Activated naive CD8-positive, alpha-beta T cell (primary cell): Measurements from ENCODE around the gene GSK3A.

Experiments
- H3K27ac Mint-ChIP-seq: one replicate; pipeline ENCODE4 v1.8.0; 2021; ENCODE audit warnings: mixed read lengths
- H3K27me3 Mint-ChIP-seq: one replicate; pipeline ENCODE4 v1.8.0; 2021; ENCODE audit warnings: mixed read lengths
- H3K36me3 Mint-ChIP-seq: one replicate; pipeline ENCODE4 v1.8.0; 2021; ENCODE audit warnings: mixed read lengths
- H3K4me1 Mint-ChIP-seq: one replicate; pipeline ENCODE4 v1.8.0; 2021; ENCODE audit warnings: low read depth, mixed read lengths
- H3K4me3 Mint-ChIP-seq: one replicate; pipeline ENCODE4 v1.8.0; 2021; ENCODE audit warnings: mild to moderate bottlenecking, mixed read lengths
- H3K9me3 Mint-ChIP-seq: one replicate; pipeline ENCODE4 v1.8.0; 2021; ENCODE audit warnings: low read depth, mixed read lengths

GSK3A gene

GRCh38 chr19:42217520-42218437 is 24.6 kb downstream of the GSK3A start, which contains the start of gene DEDD2:
TSS of gene DEDD2 (minus strand) at chr19:42217677. CDS start at chr19:42217007, 670 bp downstream.
- Mint-ChIP-seq H3K4me3 (peak within 1 kb of the TSS; percentile 90), H3K36me3 (peaks cover 9% of the 10 kb centered on the region), H3K4me1 (peaks cover 79% of the 10 kb centered on the region), H3K27me3 (no peaks in the 10 kb centered on the region), H3K9me3 (no peaks in the 10 kb centered on the region), H3K27ac (peak within 1 kb of the TSS; percentile 99)

GRCh38 chr19:42216653-42217519 is 25.5 kb downstream of the GSK3A start:
- peak overlapping the region; percentile 90 for H3K4me3 Mint-ChIP-seq

DNA sequence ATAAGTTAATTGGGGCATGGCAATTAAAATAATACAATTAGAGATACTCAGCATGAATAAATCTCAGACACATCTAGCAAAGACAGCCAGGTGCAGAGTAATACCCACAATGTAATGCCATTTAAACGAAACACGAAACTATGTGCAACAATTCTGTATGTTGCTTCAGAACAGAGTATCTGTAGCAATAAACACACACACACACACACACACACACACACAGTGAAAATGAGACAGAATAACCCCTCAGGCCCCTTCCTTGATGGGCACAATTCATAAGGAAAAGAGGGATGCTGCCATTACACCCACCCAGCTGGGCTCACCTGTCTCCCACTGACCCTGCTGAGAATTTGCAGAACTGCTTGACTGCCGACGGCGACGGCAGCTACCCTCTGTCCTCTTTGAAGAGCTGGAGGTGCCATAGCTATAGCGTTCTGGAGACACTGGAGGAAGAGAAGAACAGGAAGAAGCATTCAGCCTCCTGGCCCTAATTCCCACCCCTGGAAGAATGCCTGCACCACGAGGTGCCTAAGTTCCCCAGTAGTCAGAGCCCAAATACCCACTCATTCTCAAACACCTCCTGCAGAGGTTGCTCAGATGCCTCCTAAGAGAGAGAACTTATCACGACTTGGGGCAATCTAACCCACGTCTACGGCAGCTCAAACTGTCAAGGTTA is 27.5 kb downstream of the GSK3A start:
- Mint-ChIP-seq H3K36me3 (peaks cover 7% of the 10 kb centered on the region), H3K27ac (peak overlapping the region; percentile 70), H3K4me1 (peaks cover 69% of the 10 kb centered on the region), H3K9me3 (no peaks in the 10 kb centered on the region), H3K4me3 (peak overlapping the region; percentile 90), H3K27me3 (no peaks in the 10 kb centered on the region)

More at GRCh38 chr19:42216653-42217519, 25.5 kb downstream of the GSK3A start:
- Mint-ChIP-seq H3K27me3 (no peaks in the 10 kb centered on the region), H3K9me3 (no peaks in the 10 kb centered on the region), H3K4me1 (peaks cover 78% of the 10 kb centered on the region), H3K36me3 (peaks cover 7% of the 10 kb centered on the region), H3K27ac (peak overlapping the region; percentile 99)

GRCh38 chr19:42212886-42213285 is 29.5 kb downstream of the GSK3A start:
- Mint-ChIP-seq H3K9me3 (no peaks in the 10 kb centered on the region), H3K36me3 (peaks cover 11% of the 10 kb centered on the region), H3K4me3 (peak overlapping the region; percentile 70), H3K27ac (peak overlapping the region; percentile 82), H3K27me3 (no peaks in the 10 kb centered on the region), H3K4me1 (peaks cover 62% of the 10 kb centered on the region)

- H3K9me3 Mint-ChIP-seq: no peaks in the 10 kb centered on the region
- H3K4me3 Mint-ChIP-seq: no peak overlapping the region
- peaks cover 10% of the 10 kb centered on the region for H3K36me3 Mint-ChIP-seq
- H3K27ac Mint-ChIP-seq: no peak overlapping the region
- no peaks in the 10 kb centered on the region for H3K27me3 Mint-ChIP-seq
- H3K4me1 Mint-ChIP-seq: peaks cover 56% of the 10 kb centered on the region
These were observed 33.8 kb downstream of the GSK3A start for GRCh38 chr19:42208612-42209011.

- Mint-ChIP-seq H3K27me3 (no peaks in the 10 kb centered on the region), H3K4me1 (peaks cover 56% of the 10 kb centered on the region)
These were observed 34.6 kb downstream of the GSK3A start for GRCh38 chr19:42207767-42208271.

GRCh38 chr19:42206871-42207755 is 35.3 kb downstream of the GSK3A start:
- Mint-ChIP-seq H3K36me3 (peaks cover 11% of the 10 kb centered on the region), H3K9me3 (no peaks in the 10 kb centered on the region), H3K27ac (peak overlapping the region; percentile 56), H3K4me3 (no peak overlapping the region), H3K27me3 (no peaks in the 10 kb centered on the region), H3K4me1 (peaks cover 57% of the 10 kb centered on the region)

More at GRCh38 chr19:42207767-42208271, 34.6 kb downstream of the GSK3A start:
- H3K9me3 Mint-ChIP-seq: no peaks in the 10 kb centered on the region
- peak overlapping the region; percentile 56 for H3K27ac Mint-ChIP-seq
- H3K4me3 Mint-ChIP-seq: peak overlapping the region; percentile 33
- H3K36me3 Mint-ChIP-seq: peaks cover 8% of the 10 kb centered on the region

- H3K27me3 Mint-ChIP-seq: no peaks in the 10 kb centered on the region
- peaks cover 76% of the 10 kb centered on the region for H3K4me1 Mint-ChIP-seq
- peaks cover 10% of the 10 kb centered on the region for H3K36me3 Mint-ChIP-seq
- H3K4me3 Mint-ChIP-seq: no peak overlapping the region
- no peaks in the 10 kb centered on the region for H3K9me3 Mint-ChIP-seq
- peak overlapping the region; percentile 70 for H3K27ac Mint-ChIP-seq
These were observed 37.7 kb downstream of the GSK3A start for GRCh38 chr19:42204664-42205063.

DNA sequence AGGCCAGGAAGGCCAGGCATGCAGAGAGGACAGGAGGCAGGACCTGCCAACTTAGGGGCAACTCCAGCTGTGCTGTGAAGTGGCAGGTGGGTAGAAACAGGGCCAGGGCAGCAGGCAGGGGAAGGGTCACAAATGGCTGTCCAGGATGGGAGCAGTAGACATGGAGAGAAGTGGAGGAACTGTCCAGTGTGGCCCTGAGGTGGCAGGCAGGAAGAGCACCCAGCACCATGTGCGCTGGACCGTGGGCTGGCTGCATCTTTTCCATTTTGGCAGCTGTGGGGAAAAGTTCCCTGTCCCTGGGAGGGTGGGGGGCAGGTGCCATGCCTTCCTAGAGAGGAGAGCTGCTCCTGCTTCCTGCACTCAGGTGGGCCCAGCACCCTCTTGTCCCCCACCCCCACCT is 38.7 kb downstream of the GSK3A start:
- no peak overlapping the region for H3K4me3 Mint-ChIP-seq
- no peaks in the 10 kb centered on the region for H3K9me3 Mint-ChIP-seq
- no peaks in the 10 kb centered on the region for H3K27me3 Mint-ChIP-seq
- peak overlapping the region; percentile 54 for H3K27ac Mint-ChIP-seq
- H3K4me1 Mint-ChIP-seq: peaks cover 83% of the 10 kb centered on the region
- H3K36me3 Mint-ChIP-seq: peaks cover 11% of the 10 kb centered on the region

DNA sequence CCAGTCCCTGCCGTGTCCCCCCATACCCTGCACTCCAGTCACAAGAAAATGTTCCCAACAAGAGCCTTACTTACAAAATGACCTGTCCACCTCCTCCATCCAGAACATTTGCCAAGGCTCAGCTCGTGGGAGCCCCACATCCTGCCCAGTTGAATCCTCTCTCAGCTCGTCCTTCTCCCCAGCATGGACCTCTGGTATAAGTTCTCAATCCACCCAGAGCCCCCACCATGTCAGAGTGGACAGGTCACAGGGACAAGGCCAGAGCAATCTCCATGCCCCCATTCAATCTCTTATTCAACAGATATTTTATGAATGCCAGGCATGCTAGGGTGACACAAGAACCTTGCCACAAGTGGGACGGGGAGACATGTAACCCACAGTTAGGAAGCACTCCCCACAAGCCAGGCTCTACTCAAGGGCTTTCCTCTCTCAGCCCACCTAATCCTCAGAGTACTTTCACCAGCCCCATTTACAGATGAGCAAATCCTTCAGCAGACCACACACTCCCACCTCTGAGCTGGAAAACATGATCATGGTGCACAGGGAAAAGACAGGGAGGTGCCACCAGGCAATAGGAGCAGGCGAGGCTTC is 40.0 kb downstream of the GSK3A start:
- H3K9me3 Mint-ChIP-seq: no peaks in the 10 kb centered on the region
- H3K27me3 Mint-ChIP-seq: no peaks in the 10 kb centered on the region
- H3K27ac Mint-ChIP-seq: peak overlapping the region; percentile 93
- peak overlapping the region; percentile 73 for H3K4me3 Mint-ChIP-seq
- H3K4me1 Mint-ChIP-seq: peaks cover 78% of the 10 kb centered on the region
- H3K36me3 Mint-ChIP-seq: peaks cover 13% of the 10 kb centered on the region

- no peaks in the 10 kb centered on the region for H3K9me3 Mint-ChIP-seq
- peaks cover 82% of the 10 kb centered on the region for H3K4me1 Mint-ChIP-seq
- H3K27me3 Mint-ChIP-seq: no peaks in the 10 kb centered on the region
- peak overlapping the region; percentile 93 for H3K27ac Mint-ChIP-seq
- H3K4me3 Mint-ChIP-seq: peak overlapping the region; percentile 73
- H3K36me3 Mint-ChIP-seq: peaks cover 13% of the 10 kb centered on the region
These were observed 40.7 kb downstream of the GSK3A start for GRCh38 chr19:42201489-42202289.

GRCh38 chr19:42200116-42200715 is 42.2 kb downstream of the GSK3A start:
- peaks cover 13% of the 10 kb centered on the region for H3K36me3 Mint-ChIP-seq
- H3K4me1 Mint-ChIP-seq: peaks cover 85% of the 10 kb centered on the region
- H3K9me3 Mint-ChIP-seq: no peaks in the 10 kb centered on the region
- H3K4me3 Mint-ChIP-seq: peak overlapping the region; percentile 85
- H3K27ac Mint-ChIP-seq: peak overlapping the region; percentile 93
- no peaks in the 10 kb centered on the region for H3K27me3 Mint-ChIP-seq
